IMR-90 (cell line): ENCODE results near the gene ADCK2.

Experiments used
- RAD21 ChIP-seq: IDR thresholded peaks from 2 replicates; pipeline ENCODE4 v1.6.1; 2012; ENCODE audit warnings: low read length, improper control_type of control experiment
- TF ChIP-seq, protein P1 (sequence below): conservative IDR thresholded peaks from 2 replicates; pipeline ENCODE4 v1.5.1; 2012; ENCODE audit warnings: mild to moderate bottlenecking, low read depth, low read length, improper control_type of control experiment

GRCh38 chr7:140696024-140696679 is 23.4 kb downstream of the ADCK2 start:
- TF ChIP-seq, protein P1, sequence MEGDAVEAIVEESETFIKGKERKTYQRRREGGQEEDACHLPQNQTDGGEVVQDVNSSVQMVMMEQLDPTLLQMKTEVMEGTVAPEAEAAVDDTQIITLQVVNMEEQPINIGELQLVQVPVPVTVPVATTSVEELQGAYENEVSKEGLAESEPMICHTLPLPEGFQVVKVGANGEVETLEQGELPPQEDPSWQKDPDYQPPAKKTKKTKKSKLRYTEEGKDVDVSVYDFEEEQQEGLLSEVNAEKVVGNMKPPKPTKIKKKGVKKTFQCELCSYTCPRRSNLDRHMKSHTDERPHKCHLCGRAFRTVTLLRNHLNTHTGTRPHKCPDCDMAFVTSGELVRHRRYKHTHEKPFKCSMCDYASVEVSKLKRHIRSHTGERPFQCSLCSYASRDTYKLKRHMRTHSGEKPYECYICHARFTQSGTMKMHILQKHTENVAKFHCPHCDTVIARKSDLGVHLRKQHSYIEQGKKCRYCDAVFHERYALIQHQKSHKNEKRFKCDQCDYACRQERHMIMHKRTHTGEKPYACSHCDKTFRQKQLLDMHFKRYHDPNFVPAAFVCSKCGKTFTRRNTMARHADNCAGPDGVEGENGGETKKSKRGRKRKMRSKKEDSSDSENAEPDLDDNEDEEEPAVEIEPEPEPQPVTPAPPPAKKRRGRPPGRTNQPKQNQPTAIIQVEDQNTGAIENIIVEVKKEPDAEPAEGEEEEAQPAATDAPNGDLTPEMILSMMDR = no peak
- TF ChIP-seq RAD21 = no peak
